Endothelial cell of umbilical vein (primary cell): Measurements from ENCODE around the gene TMED7. TPM values are rescaled to one million over a fixed set of nuclear protein-coding genes. Genes with fewer than 3 reads are reported as not detected.

Experiments used
- BruUV-seq: library from RNA; stranded (reverse); fragments of 400-500 nt; replicated peaks from 2 replicates; lab custom pipeline; 2021; lab: Mats Ljungman, UMichigan
- CTCF ChIA-PET: fragments of 300-600, 350-600 bp; sonication (Branson Sonifier 250); formaldehyde crosslinking; loops from one replicate; lab custom pipeline; 2021; ENCODE audit warnings: antibody characterized with exemption, inconsistent platforms; lab: Charles Lee
- POLR2A ChIA-PET: fragments of 300-600, 350-600 bp; sonication (Branson Sonifier 250); formaldehyde crosslinking; loops from one replicate; lab custom pipeline; 2021; ENCODE audit warnings: antibody characterized with exemption, inconsistent platforms; lab: Charles Lee
- DNase-seq: peaks from one replicate; pipeline ENCODE4 v3.0.0-alpha.2; 2011; ENCODE audit warnings: low read depth, low spot score
- FAIRE-seq: peaks from 2 replicates; lab custom pipeline; 2011; peaks lifted over from hg19 to GRCh38; lab: Jason Lieb, UNC
- H2AFZ ChIP-seq: 2 replicates; pipeline ENCODE4 v1.6.0; 2012; ENCODE audit warnings: low read depth, low read length, control low read depth, inconsistent platforms
- H3K27ac ChIP-seq: 2 replicates; pipeline ENCODE4 v1.5.1; 2011; ENCODE audit warnings: low read depth, mild to moderate bottlenecking, control low read depth, low read length, moderate library complexity; ENCODE audit not compliant: insufficient read depth
- H3K27me3 ChIP-seq, 2 experiments: 2 replicates each; pipeline versions ENCODE4 v1.6.0 to v1.6.1; 2011; ENCODE audit warnings: low read length in 2 of 2, mixed read lengths in 1 of 2; ENCODE audit not compliant: control insufficient read depth in 2 of 2, insufficient read depth in 2 of 2
- H3K36me3 ChIP-seq, 2 experiments: 2 replicates in 1 of 2; 3 replicates in 1 of 2; pipeline ENCODE4 v1.5.1; 2011; ENCODE audit warnings: low read length in 2 of 2, mild to moderate bottlenecking in 1 of 2, moderate library complexity in 1 of 2; ENCODE audit not compliant: control insufficient read depth in 2 of 2, insufficient read depth in 2 of 2; ENCODE audit errors: extremely low read depth in 1 of 2
- H3K4me1 ChIP-seq: 3 replicates; pipeline ENCODE4 v1.5.1; 2011; ENCODE audit warnings: mild to moderate bottlenecking, low read length; ENCODE audit not compliant: control insufficient read depth, insufficient read depth; ENCODE audit errors: extremely low read depth
- H3K4me2 ChIP-seq: 2 replicates; pipeline ENCODE4 v1.6.1; 2011; ENCODE audit warnings: low read length, control low read depth, mixed read lengths; ENCODE audit not compliant: insufficient read depth
- H3K4me3 ChIP-seq, 3 experiments: fragments of 200-600 bp in 1 of 3; sonication (generic), shearing (Covaris generic) in 1 of 3; replicated peaks in 1 of 3; 2 replicates each; pipeline ENCODE4 v1.5.1; 2011 to 2016; ENCODE audit warnings: control low read depth in 3 of 3, low read length in 3 of 3, mild to moderate bottlenecking in 2 of 3, inconsistent platforms in 1 of 3, low read depth in 1 of 3, moderate library complexity in 1 of 3; ENCODE audit not compliant: insufficient read depth in 1 of 3
- H3K79me2 ChIP-seq: 2 replicates; pipeline ENCODE4 v1.6.0; 2012; ENCODE audit warnings: low read length, inconsistent platforms; ENCODE audit not compliant: control insufficient read depth, insufficient read depth
- H3K9ac ChIP-seq: replicated peaks from 2 replicates; pipeline ENCODE3; 2011; ENCODE audit warnings: low read length, control low read depth; ENCODE audit not compliant: insufficient read depth; ENCODE audit errors: extremely low read depth
- H3K9me1 ChIP-seq: replicated peaks from 3 replicates; pipeline ENCODE4 v1.6.0; 2011; ENCODE audit warnings: mild to moderate bottlenecking, low read length; ENCODE audit not compliant: control insufficient read depth, insufficient read depth; ENCODE audit errors: extremely low read depth
- H3K9me3 ChIP-seq: replicated peaks from 2 replicates; pipeline ENCODE4 v1.5.1; 2012; ENCODE audit warnings: low read length, inconsistent platforms; ENCODE audit not compliant: control insufficient read depth, insufficient read depth
- H4K20me1 ChIP-seq: replicated peaks from 2 replicates; pipeline ENCODE3; 2011; ENCODE audit warnings: mild to moderate bottlenecking, low read length; ENCODE audit not compliant: control insufficient read depth, insufficient read depth; ENCODE audit errors: extremely low read depth
- CTCF ChIP-seq, 2 donors: IDR thresholded peaks; 1 replicate in 1 of 2; 2 replicates in 1 of 2; pipeline ENCODE4 v1.5.1; 2011; ENCODE audit warnings: low read length in 2 of 2, mild to moderate bottlenecking in 2 of 2, moderate library complexity in 2 of 2, control low read depth in 1 of 2, inconsistent platforms in 1 of 2, low read depth in 1 of 2; ENCODE audit not compliant: insufficient read depth in 1 of 2; ENCODE audit errors: extremely low read depth in 1 of 2
- EZH2 ChIP-seq: IDR thresholded peaks from 2 replicates; pipeline ENCODE4 v1.6.1; 2012; ENCODE audit warnings: borderline replicate concordance, low read depth, mild to moderate bottlenecking, moderate library complexity, low read length, inconsistent platforms; ENCODE audit not compliant: severe bottlenecking
- FOS ChIP-seq: IDR thresholded peaks from 2 replicates; pipeline ENCODE4 v1.6.1; 2011; ENCODE audit warnings: mild to moderate bottlenecking, low read length, moderate library complexity, borderline replicate concordance; ENCODE audit not compliant: insufficient read depth
- GATA2 ChIP-seq: IDR thresholded peaks from 2 replicates; pipeline ENCODE4 v1.7.0; 2011; ENCODE audit warnings: low read depth, mild to moderate bottlenecking, moderate library complexity, mixed read lengths, low read length; ENCODE audit not compliant: insufficient read length, insufficient read depth
- JUN ChIP-seq: IDR thresholded peaks from 2 replicates; pipeline ENCODE4 v1.6.1; 2011; ENCODE audit warnings: borderline replicate concordance, low read depth; ENCODE audit not compliant: insufficient read length, insufficient read depth
- MAX ChIP-seq: IDR thresholded peaks from 2 replicates; pipeline ENCODE4 v1.6.1; 2011; ENCODE audit not compliant: insufficient read depth, insufficient read length
- MYC ChIP-seq: IDR thresholded peaks from one replicate; pipeline ENCODE4 v1.6.1; 2011; ENCODE audit warnings: mild to moderate bottlenecking, low read depth, low read length
- POLR2A ChIP-seq: IDR thresholded peaks from 2 replicates; pipeline ENCODE4 v1.6.1; 2012; ENCODE audit warnings: low read depth, mild to moderate bottlenecking, control low read depth, low read length
- POLR2AphosphoS5 ChIP-seq: IDR thresholded peaks from 2 replicates; pipeline ENCODE4 v1.6.1; 2012; ENCODE audit warnings: low read depth, mild to moderate bottlenecking, control low read depth, low read length, moderate library complexity; ENCODE audit not compliant: insufficient read depth
- dilution Hi-C: fragments of 300-500 bp; cut with MboI; formaldehyde crosslinking; loops from one replicate; pipeline ENCODE4 v1.15.0; 2019; ENCODE audit warnings: low sequenced_read_pairs; ENCODE audit not compliant: extremely low pct_ligation_motif_present
- intact Hi-C: fragments of 100-400 bp; cut with micrococcal nuclease; formaldehyde crosslinking; loops from one replicate; pipeline ENCODE4 v1.10.0; 2022
- polyA plus RNA-seq, 4 experiments: library from polyadenylated mRNA; depleted of rRNA in 3 of 4; stranded (reverse) in 3 of 4; unstranded in 1 of 4; fragments of >200 nt; gene quantifications; 2 replicates each; pipeline versions ENCODE4 v1.2.1 to v1.2.3, GENCODE V29; 2011 to 2012; ENCODE audit warnings: missing spikeins in 1 of 4
- total RNA-seq: library from RNA; stranded (reverse); gene quantifications from 2 replicates; pipeline ENCODE4 v1.2.3, GENCODE V29; 2021

TMED7 gene
- total and polyA plus RNA-seq, 2 donors (not counting 3 experiments of a cell fraction or from before 2014, with no cell fraction given): 57.6 to 101 TPM

- H3K27ac ChIP-seq: no peak overlapping the region
- DNase-seq: no peak
- no peaks in the 10 kb centered on the region for H3K9me3 ChIP-seq
- peaks cover 30% of the 10 kb centered on the region for H3K4me1 ChIP-seq
- no peak overlapping the region for H2AFZ ChIP-seq
- no peak for FAIRE-seq
- CTCF ChIA-PET: interaction anchor here (1.0 to 3.7 kb wide), 5 partner anchors 8 to 315 kb away, joined by 3 to 18 read pairs (median 5); no protein-coding TSS in a partner anchor
- POLR2A ChIA-PET: no interaction called here
- dilution Hi-C loops: no loop called here
- intact Hi-C loops: loop anchor here (2.0 kb wide), 1 partner anchor 21 kb away; the partner anchor contains the start of gene TICAM2
- H3K4me2 ChIP-seq: peak overlapping the region; percentile 98
- H3K36me3 ChIP-seq: peaks cover 0 to 6% of the 10 kb centered on the region in 2 experiments
- TF ChIP-seq GATA2 (no peak), POLR2AphosphoS5 (no peak), JUN (no peak), MYC (no peak), EZH2 (no peak), CTCF (IDR thresholded peaks at IDR 0.05; ENCODE audit: extremely low read depth in 1 of 2, insufficient read depth in 1 of 2, low read depth in 1 of 2, low read length in 2 of 2) (no peak), MAX (no peak), FOS (no peak), POLR2A (no peak)
- H3K9me1 ChIP-seq: peaks cover 2% of the 10 kb centered on the region
- H3K9ac ChIP-seq: peak overlapping the region; percentile 93
- no peaks in the 10 kb centered on the region for H4K20me1 ChIP-seq
- peak overlapping the region in 2 of 3 experiments; percentile 86 to 98 for H3K4me3 ChIP-seq
- no TSS peak for BruUV-seq
- H3K79me2 ChIP-seq: peaks cover 64% of the 10 kb centered on the region
- no peaks in the 10 kb centered on the region for H3K27me3 ChIP-seq
These were observed 2.2 kb downstream of the TMED7 start for GRCh38 chr5:115623658-115624057.
